A549 (cell line): ENCODE data around the gene ELAVL1. TPM values are rescaled to one million over a fixed set of nuclear protein-coding genes. Genes with fewer than 3 reads are reported as not detected.

Source experiments
- ATAC-seq, 2 experiments: fragments of 200-7000 bp in 1 of 2; fragments of >200 bp in 1 of 2; cut with Nextera tagmentation in 1 of 2; cut with Tn5 transposase in 1 of 2; 3 replicates each; pipeline versions ENCODE4 v1.8.0 to v1.9.1; 2018 to 2020; ENCODE audit warnings: mild to moderate bottlenecking in 1 of 2, moderate library complexity in 1 of 2
- CTCF ChIA-PET: fragments of 300-600 bp; sonication (Branson Sonifier 250); formaldehyde crosslinking; extraction: SDS; loops from one replicate; lab custom pipeline; 2021; ENCODE audit warnings: antibody characterized with exemption, inconsistent platforms; lab: Yijun Ruan, JAX
- POLR2A ChIA-PET: fragments of 350-600 bp; formaldehyde crosslinking; extraction: SDS; loops from one replicate; lab custom pipeline; 2021; ENCODE audit warnings: antibody characterized with exemption, inconsistent platforms; lab: Yijun Ruan, JAX
- DNase-seq, 2 experiments: peaks; one replicate each; pipeline versions ENCODE4 v3.0.0 to v3.0.0-alpha.2; 2011 to 2016; ENCODE audit warnings: low read depth in 1 of 2, low spot score in 1 of 2
- FAIRE-seq: peaks from 2 replicates; lab custom pipeline; 2011; peaks lifted over from hg19 to GRCh38; lab: Jason Lieb, UNC
- H3K27ac ChIP-seq, 2 experiments: fragments of >200 bp; sonication (Bioruptor Twin); formaldehyde crosslinking; 3 replicates each; pipeline ENCODE4 v1.5.1; 2016 to 2017
- H3K4me1 ChIP-seq: fragments of >200 bp; sonication (Bioruptor Twin); formaldehyde crosslinking; 3 replicates; pipeline ENCODE4 v1.6.1; 2016
- H3K4me2 ChIP-seq: fragments of >200 bp; sonication (Bioruptor Twin); formaldehyde crosslinking; 3 replicates; pipeline ENCODE4 v1.6.1; 2016
- H3K4me3 ChIP-seq: fragments of >200 bp; sonication (Bioruptor Twin); formaldehyde crosslinking; 3 replicates; pipeline ENCODE4 v1.5.1; 2016
- H3K9me3 ChIP-seq: fragments of >200 bp; sonication (Bioruptor Twin); formaldehyde crosslinking; 3 replicates; pipeline ENCODE4 v1.6.1; 2016
- CEBPB ChIP-seq, 2 experiments: fragments of >200 bp in 1 of 2; sonication (Bioruptor Twin) in 1 of 2; formaldehyde crosslinking in 1 of 2; IDR thresholded peaks; 2 replicates each; pipeline ENCODE4 v1.6.1; 2012 to 2016
- CHD4 ChIP-seq: fragments of 200-600 bp; sonication (generic); IDR thresholded peaks from 2 replicates; pipeline ENCODE4 v1.6.1; 2016; ENCODE audit warnings: antibody characterized with exemption, mild to moderate bottlenecking, borderline replicate concordance
- EP300 ChIP-seq, 2 experiments: fragments of >200 bp; sonication (Bioruptor Twin); formaldehyde crosslinking; IDR thresholded peaks; 2 replicates in 1 of 2; 3 replicates in 1 of 2; pipeline ENCODE4 v1.6.1; 2016 to 2017
- FOSL2 ChIP-seq, 2 experiments: fragments of 450-650 bp in 1 of 2; fragments of >200 bp in 1 of 2; sonication (Bioruptor Twin) in 1 of 2; formaldehyde crosslinking; IDR thresholded peaks; 2 replicates each; pipeline versions ENCODE4 v1.5.0 to v1.6.1; 2016 to 2020; ENCODE audit warnings: mild to moderate bottlenecking in 1 of 2, moderate library complexity in 1 of 2
- GATA3 ChIP-seq: IDR thresholded peaks from 2 replicates; pipeline ENCODE4 v1.6.1; 2012; ENCODE audit warnings: borderline replicate concordance
- HEYL ChIP-seq: fragments of 250-450 bp; sonication (Bioruptor Pico); IDR thresholded peaks from 2 replicates; pipeline ENCODE4 v1.8.0; 2021; ENCODE audit warnings: mild to moderate bottlenecking, moderate library complexity
- HOXB5 ChIP-seq: fragments of 250-450 bp; sonication (Bioruptor Pico); IDR thresholded peaks from 2 replicates; pipeline ENCODE4 v1.5.0; 2020; ENCODE audit warnings: mild to moderate bottlenecking, moderate library complexity
- NFE2L2 ChIP-seq: fragments of 150-350 bp; conservative IDR thresholded peaks from 2 replicates; pipeline ENCODE4 v1.6.1; 2014; ENCODE audit warnings: low read length
- POLR2A ChIP-seq: IDR thresholded peaks from 2 replicates; pipeline ENCODE4 v1.6.1; 2012; ENCODE audit warnings: mild to moderate bottlenecking, low read length
- POLR2AphosphoS2 ChIP-seq: conservative IDR thresholded peaks from 2 replicates; pipeline ENCODE4 v1.6.1; 2012; ENCODE audit warnings: low read length, improper control_type of control experiment, inconsistent platforms
- RCOR1 ChIP-seq: fragments of 150-350 bp; IDR thresholded peaks from 2 replicates; pipeline ENCODE4 v1.6.1; 2014; ENCODE audit warnings: antibody characterized with exemption, low read length, low read depth
- RNF2 ChIP-seq: fragments of 200-600 bp; sonication (generic); IDR thresholded peaks from 2 replicates; pipeline ENCODE4 v1.6.1; 2016; ENCODE audit warnings: low read depth, mild to moderate bottlenecking, antibody characterized with exemption, moderate library complexity, borderline replicate concordance
- SMC3 ChIP-seq: fragments of >200 bp; sonication (Bioruptor Twin); formaldehyde crosslinking; IDR thresholded peaks from 3 replicates; pipeline ENCODE4 v1.6.1; 2018; ENCODE audit warnings: inconsistent platforms
- ZFP36 ChIP-seq: fragments of 450-650 bp; IDR thresholded peaks from 2 replicates; pipeline ENCODE4 v1.6.1; 2014; ENCODE audit warnings: borderline replicate concordance; ENCODE audit not compliant: partially characterized antibody
- ZSCAN20 ChIP-seq: fragments of 250-450 bp; sonication (Bioruptor Pico); IDR thresholded peaks from 2 replicates; pipeline ENCODE4 v1.8.0; 2022; ENCODE audit warnings: mild to moderate bottlenecking, moderate library complexity
- WGBS: methylation state at CpG from one replicate; pipeline ENCODE4 v1.1.6; 2017; ENCODE audit errors: missing lambda C conversion rate; 5-methylcytosine and 5-hydroxymethylcytosine counted together
- polyA plus RNA-seq, 4 experiments: library from polyadenylated mRNA; depleted of rRNA in 3 of 4; stranded (reverse); fragments of >200 nt; fragmentation: RNase III in 1 of 4; extraction: RNeasy Plus Mini Kit Qiagen cat#74134 plus additional on column Dnase treatment in 1 of 4; gene quantifications; 2 replicates in 3 of 4; 3 replicates in 1 of 4; pipeline ENCODE4 v1.2.3, GENCODE V29; 2011 to 2017
- TF ChIP-seq, protein P1 (sequence below): IDR thresholded peaks from 2 replicates; pipeline ENCODE4 v1.6.1; 2012
- TF ChIP-seq, protein P2 (sequence below): fragments of >200 bp; sonication (Bioruptor Twin); formaldehyde crosslinking; IDR thresholded peaks from 3 replicates; pipeline ENCODE4 v1.6.1; 2016
- TF ChIP-seq, protein P3 (sequence below): fragments of 200-600 bp; sonication (generic); IDR thresholded peaks from 2 replicates; pipeline ENCODE4 v1.6.1; 2016; ENCODE audit warnings: antibody characterized with exemption, mild to moderate bottlenecking, moderate library complexity

Gene ELAVL1
- polyA plus RNA-seq, 2 of the 4 experiments (the other 2 are of a cell fraction): 39.3 to 55.6 TPM

DNA sequence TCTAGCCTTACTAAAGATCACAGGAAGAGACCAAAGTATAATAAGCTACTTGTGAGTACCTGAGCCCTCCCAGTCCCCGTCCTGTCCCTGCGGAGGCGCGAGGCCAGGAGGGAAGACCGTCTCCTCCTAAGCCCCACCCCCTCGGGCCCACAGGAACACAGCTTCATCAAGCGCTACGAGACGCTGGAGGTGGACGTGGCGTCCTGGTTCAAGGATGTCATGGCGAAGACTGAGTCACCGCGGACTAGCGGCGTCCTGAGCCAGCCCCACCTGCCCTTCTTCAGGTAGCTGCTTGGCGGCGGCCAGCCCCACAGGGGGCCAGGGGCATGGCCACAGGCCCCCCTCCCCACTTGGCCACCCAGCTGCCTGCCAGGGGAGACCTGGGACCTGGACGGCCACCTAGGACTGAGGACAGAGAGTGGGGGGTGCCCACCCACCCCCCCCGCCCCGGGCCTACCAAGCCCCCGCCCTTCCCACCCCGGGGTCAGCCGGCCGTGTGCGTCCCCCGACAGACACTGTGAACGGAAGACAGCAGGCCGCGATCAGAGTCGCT is 93.2 kb downstream of the ELAVL1 start:
- TF ChIP-seq HOXB5 (CRISPR knock-in tag) (no peak), EP300 (IDR thresholded peaks at IDR 0.05) (no peak), POLR2A (no peak), POLR2AphosphoS2 (no peak), ZSCAN20 (no peak), NFE2L2 (no peak)
- TF ChIP-seq, protein P1, sequence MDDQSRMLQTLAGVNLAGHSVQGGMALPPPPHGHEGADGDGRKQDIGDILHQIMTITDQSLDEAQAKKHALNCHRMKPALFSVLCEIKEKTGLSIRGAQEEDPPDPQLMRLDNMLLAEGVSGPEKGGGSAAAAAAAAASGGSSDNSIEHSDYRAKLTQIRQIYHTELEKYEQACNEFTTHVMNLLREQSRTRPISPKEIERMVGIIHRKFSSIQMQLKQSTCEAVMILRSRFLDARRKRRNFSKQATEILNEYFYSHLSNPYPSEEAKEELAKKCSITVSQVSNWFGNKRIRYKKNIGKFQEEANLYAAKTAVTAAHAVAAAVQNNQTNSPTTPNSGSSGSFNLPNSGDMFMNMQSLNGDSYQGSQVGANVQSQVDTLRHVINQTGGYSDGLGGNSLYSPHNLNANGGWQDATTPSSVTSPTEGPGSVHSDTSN: no peak
- Histone ChIP-seq H3K9me3 (no peaks in the 10 kb centered on the region), H3K4me3 (no peak overlapping the region), H3K4me2 (no peak overlapping the region), H3K4me1 (peaks cover 6% of the 10 kb centered on the region), H3K27ac (no peak overlapping the region)
- no peak for DNase-seq
- ChIA-PET CTCF (interaction anchor here (1.2 to 2.1 kb wide), 3 partner anchors 8 to 44 kb away, joined by 3 to 8 read pairs (median 6); partner anchors contain the start of gene MAP2K7), POLR2A (interaction anchor here (1.7 kb wide), 1 partner anchor 9 kb away, joined by 5 read pairs; the partner anchor contains the start of gene MAP2K7)
- FAIRE-seq: no peak
- WGBS: 93% methylated on average over 17 of the region's 31 CpGs
- no peak for ATAC-seq

DNA sequence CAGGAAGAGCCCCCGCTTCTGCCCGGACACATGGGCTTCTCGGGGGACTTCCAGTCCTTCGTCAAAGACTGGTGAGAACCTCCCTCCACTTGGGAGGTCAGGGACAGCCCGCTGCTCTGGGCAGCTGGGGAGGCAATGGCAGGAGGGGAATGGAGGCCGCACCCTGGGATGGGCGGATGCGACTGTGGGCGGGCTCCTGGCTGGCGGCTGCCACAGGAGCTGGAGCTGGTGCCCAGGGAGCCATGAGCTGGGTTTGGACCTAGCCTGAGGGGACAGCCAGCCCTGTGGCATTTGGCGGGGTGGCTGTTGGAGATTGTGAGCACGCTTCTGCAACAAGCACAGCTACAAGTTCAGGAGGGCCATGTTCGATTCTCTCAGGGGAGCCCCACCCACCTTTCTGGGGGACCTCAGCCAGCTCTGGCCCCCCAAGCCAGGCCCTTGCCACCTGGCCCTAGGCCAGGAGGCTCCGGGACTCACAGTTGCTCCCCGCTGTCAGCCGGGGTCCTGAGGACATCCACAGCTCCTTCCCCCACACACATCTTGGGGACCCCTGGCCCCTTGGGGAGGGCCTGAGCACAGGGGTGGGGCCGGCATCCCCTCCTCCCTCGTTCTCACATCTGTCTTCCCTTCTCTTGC is 93.8 kb downstream of the ELAVL1 start:
- TF ChIP-seq CEBPB (IDR thresholded peaks at IDR 0.05): no peak
- TF ChIP-seq CHD4: no peak
- TF ChIP-seq, protein P1: no peak
- no peak for TF ChIP-seq ZSCAN20
- TF ChIP-seq SMC3: no peak
- TF ChIP-seq, protein P2, sequence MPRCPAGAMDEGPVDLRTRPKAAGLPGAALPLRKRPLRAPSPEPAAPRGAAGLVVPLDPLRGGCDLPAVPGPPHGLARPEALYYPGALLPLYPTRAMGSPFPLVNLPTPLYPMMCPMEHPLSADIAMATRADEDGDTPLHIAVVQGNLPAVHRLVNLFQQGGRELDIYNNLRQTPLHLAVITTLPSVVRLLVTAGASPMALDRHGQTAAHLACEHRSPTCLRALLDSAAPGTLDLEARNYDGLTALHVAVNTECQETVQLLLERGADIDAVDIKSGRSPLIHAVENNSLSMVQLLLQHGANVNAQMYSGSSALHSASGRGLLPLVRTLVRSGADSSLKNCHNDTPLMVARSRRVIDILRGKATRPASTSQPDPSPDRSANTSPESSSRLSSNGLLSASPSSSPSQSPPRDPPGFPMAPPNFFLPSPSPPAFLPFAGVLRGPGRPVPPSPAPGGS: no peak
- no peak for TF ChIP-seq POLR2A
- TF ChIP-seq HEYL (CRISPR knock-in tag): no peak
- TF ChIP-seq ZFP36: no peak
- H3K4me2 ChIP-seq: no peak overlapping the region
- H3K4me1 ChIP-seq: peaks cover 2% of the 10 kb centered on the region; the same call in 1 of the 3 replicates
- ChIA-PET CTCF (interaction anchor here (1.2 to 2.1 kb wide), 3 partner anchors 8 to 43 kb away, joined by 3 to 8 read pairs (median 6); partner anchors contain the start of gene MAP2K7), POLR2A (interaction anchor here (1.7 kb wide), 1 partner anchor 8 kb away, joined by 5 read pairs; the partner anchor contains the start of gene MAP2K7)
- ATAC-seq (no peak), FAIRE-seq (no peak), DNase-seq (no peak)
- WGBS: 88% methylated on average over 11 of the region's 18 CpGs
- no peak overlapping the region for H3K27ac ChIP-seq
- no peak overlapping the region for H3K4me3 ChIP-seq
- H3K9me3 ChIP-seq: no peaks in the 10 kb centered on the region

DNA sequence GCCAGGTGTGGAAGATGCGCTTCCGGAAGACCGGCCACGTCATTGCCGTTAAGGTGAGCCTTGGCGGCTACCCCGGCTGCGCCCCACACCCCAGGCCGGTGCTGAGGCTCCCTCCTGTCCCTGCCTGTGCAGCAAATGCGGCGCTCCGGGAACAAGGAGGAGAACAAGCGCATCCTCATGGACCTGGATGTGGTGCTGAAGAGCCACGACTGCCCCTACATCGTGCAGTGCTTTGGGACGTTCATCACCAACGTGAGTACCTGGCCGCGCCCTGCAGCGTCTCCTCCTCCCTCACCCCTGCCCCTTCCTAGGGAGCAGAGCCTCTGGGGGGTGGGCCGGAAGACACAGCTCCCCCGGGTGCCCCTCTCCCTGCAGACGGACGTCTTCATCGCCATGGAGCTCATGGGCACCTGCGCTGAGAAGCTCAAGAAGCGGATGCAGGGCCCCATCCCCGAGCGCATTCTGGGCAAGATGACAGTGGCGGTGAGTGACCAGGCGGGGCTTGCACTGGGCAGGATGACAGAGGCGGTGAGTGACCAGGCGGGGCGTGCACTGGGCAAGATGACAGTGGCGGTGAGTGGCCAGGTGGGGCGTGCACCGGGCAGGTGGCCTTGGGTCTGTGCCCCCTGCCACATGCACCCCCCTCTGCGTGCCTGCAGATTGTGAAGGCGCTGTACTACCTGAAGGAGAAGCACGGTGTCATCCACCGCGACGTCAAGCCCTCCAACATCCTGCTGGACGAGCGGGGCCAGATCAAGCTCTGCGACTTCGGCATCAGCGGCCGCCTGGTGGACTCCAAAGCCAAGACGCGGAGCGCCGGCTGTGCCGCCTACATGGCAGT is 94.9 kb downstream of the ELAVL1 start:
- ATAC-seq (no peak), FAIRE-seq (no peak), DNase-seq (no peak)
- no peak overlapping the region for H3K4me2 ChIP-seq
- TF ChIP-seq, protein P3, sequence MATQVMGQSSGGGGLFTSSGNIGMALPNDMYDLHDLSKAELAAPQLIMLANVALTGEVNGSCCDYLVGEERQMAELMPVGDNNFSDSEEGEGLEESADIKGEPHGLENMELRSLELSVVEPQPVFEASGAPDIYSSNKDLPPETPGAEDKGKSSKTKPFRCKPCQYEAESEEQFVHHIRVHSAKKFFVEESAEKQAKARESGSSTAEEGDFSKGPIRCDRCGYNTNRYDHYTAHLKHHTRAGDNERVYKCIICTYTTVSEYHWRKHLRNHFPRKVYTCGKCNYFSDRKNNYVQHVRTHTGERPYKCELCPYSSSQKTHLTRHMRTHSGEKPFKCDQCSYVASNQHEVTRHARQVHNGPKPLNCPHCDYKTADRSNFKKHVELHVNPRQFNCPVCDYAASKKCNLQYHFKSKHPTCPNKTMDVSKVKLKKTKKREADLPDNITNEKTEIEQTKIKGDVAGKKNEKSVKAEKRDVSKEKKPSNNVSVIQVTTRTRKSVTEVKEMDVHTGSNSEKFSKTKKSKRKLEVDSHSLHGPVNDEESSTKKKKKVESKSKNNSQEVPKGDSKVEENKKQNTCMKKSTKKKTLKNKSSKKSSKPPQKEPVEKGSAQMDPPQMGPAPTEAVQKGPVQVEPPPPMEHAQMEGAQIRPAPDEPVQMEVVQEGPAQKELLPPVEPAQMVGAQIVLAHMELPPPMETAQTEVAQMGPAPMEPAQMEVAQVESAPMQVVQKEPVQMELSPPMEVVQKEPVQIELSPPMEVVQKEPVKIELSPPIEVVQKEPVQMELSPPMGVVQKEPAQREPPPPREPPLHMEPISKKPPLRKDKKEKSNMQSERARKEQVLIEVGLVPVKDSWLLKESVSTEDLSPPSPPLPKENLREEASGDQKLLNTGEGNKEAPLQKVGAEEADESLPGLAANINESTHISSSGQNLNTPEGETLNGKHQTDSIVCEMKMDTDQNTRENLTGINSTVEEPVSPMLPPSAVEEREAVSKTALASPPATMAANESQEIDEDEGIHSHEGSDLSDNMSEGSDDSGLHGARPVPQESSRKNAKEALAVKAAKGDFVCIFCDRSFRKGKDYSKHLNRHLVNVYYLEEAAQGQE: no peak
- TF ChIP-seq RNF2 (no peak), SMC3 (no peak), GATA3 (no peak), FOSL2 (IDR thresholded peaks at IDR 0.05) (no peak), FOSL2 (CRISPR knock-in tag; IDR thresholded peaks at IDR 0.05) (no peak), HOXB5 (CRISPR knock-in tag) (no peak), RCOR1 (no peak), EP300 (IDR thresholded peaks at IDR 0.05) (no peak)
- no peaks in the 10 kb centered on the region; the same call in 1 of the 3 replicates for H3K4me1 ChIP-seq
- no peak overlapping the region for H3K4me3 ChIP-seq
- no peak overlapping the region for H3K27ac ChIP-seq
- POLR2A ChIA-PET: no interaction called here
- CTCF ChIA-PET: interaction anchor here (1.4 kb wide), 1 partner anchor 42 kb away, joined by 4 read pairs; no protein-coding TSS in a partner anchor
- 95% methylated on average over 20 of the region's 54 CpGs for WGBS
- H3K9me3 ChIP-seq: no peaks in the 10 kb centered on the region
